GM18868 (cell line): ENCODE data around the gene MTMR12.

ENCODE experiments used
- ATAC-seq: cut with Tn5 transposase; IDR thresholded peaks from one replicate; pipeline ENCODE4 v1.9.1; 2021; ENCODE audit warnings: mild to moderate bottlenecking, moderate library complexity; ENCODE audit not compliant: unreplicated experiment

MTMR12 gene

DNA sequence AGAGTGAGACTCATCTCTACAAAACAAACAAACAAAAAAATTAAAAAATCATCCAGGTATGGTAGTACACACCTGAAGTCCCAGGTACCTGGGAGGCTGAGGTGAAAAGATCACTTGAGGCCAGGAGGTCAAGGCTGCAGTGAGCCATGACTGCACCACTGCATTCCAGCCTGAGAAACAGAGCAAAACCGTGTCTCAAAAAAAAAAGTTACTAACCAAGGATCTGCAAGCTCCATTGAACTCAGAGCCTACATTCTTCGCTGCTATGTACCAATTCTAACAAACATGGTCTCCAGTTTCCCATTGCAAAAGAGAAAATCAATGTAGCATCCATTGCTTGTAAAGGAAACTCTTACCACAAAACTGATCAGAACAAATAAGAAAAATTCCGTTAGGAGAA lies 33.5 kb downstream of the MTMR12 start:
- no peak for ATAC-seq

DNA sequence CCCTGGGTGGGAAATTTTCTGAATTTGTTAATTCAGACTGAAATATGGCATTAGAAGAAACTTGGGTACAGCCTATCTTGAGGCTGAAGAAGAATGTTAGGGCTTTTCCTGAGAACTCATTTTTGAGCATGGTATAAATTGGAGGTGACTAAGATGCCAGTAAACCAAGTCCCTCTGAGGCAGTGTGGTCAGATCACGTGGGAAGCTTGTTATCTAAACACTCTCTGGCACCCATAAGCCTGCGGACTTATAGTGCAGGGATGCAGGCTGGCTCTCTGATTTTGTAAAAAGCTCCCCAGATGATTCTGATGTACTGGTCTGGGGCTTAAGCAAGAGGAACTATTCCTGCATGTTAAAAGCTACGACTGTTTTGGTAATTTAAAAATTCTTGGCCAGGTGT lies 34.3 kb downstream of the MTMR12 start:
- peak; percentile 37 for ATAC-seq

DNA sequence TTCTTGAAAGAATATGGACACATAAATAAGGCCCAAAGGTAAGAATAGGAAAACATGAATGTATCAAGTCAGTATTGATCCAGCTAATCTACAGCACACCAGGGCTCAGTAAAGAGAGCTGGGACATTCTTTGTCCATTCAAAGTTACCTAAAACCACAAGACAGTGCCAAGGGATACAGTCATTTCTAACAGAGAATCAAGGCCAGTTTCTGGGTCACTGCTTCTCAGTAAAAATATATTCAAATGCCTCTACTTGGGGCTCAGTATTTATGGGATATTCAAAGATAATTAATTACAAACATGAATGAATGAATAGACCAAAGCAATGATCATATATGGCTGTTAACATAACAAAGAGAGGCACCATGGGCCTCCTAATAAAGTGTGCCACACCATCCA lies 34.9 kb downstream of the MTMR12 start:
- ATAC-seq, result peak; percentile 30

DNA sequence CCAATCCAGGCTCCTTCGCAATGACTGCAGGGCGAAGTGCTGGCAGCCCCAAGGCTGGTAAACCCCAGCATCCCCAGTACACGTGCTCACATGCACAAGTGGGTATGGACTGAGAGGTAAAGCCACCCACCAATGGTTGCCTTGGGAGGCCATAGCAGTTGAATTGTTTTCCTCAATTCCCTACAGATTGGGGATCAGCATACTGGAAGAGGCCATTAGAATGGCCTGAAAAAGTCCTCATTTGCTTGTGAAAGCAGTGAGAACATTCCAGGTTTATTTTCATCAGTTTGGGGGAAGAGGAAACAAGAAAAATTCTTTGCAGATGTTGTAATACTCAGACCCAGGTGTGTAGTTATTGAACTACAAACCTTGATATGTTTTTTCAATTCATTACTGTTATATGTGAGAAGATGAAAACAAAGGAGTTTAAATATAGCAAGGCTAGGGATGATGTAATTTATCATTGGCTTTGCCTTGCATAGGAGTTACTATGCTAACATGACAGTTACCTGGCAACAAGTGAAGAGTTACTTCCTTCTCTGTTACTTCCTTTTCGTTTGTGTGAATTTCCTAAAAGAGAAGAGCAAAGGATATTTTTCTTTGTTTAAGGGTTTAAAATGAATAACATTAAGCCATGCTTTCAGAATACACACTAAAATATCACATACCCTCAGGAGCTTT lies 36.4 kb downstream of the MTMR12 start:
- ATAC-seq, result peak; percentile 48

GRCh38 chr5:32275396-32275741 lies 37.4 kb downstream of the MTMR12 start:
- no peak for ATAC-seq

DNA sequence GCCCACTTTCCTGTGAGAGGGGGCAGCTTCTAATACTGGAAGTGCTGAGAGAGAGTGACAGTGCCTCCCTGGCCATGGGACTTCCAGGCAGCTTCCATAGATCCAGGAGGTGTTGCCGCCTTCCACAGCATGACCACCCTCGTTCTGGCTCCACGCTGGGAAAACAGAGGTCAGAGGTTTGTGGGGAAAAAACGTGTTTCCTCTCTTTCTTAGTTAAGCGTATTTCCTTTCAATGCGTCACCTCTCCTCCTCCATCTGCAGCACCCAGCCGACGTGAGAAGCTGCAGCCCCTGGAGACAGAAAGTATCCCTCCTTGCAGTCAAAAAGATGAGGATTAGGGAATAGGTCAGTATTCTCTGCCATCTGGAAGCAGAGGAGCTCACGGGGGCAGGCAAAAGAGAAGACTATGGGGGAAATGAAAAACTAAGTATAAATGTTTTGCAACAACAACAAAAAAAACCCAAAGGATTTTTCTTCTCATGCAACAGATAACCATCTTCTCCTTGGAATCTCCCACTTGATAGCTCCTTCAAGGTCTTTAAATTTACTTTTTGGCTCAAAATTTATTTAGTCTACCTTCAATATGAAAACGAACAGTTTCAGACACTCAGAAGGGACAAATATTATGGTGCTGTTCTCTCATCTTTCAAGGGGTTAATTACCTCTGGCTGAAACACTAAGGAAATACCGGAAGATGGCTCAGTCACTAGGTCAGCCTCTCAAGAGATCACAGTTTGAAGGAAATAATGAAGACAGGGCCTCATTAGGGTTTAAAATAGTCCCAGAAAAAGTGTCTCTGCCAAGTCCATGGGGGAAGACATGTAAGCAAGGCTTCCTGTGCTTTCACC lies 38.0 kb downstream of the MTMR12 start:
- no peak for ATAC-seq

- ATAC-seq, result no peak
Measured at GRCh38 chr5:32273821-32274220, 38.9 kb downstream of the MTMR12 start.

- no peak for ATAC-seq
Measured at GRCh38 chr5:32272746-32273145, 40.0 kb downstream of the MTMR12 start.

- no peak for ATAC-seq
Measured at GRCh38 chr5:32270946-32271345, 41.8 kb downstream of the MTMR12 start.

DNA sequence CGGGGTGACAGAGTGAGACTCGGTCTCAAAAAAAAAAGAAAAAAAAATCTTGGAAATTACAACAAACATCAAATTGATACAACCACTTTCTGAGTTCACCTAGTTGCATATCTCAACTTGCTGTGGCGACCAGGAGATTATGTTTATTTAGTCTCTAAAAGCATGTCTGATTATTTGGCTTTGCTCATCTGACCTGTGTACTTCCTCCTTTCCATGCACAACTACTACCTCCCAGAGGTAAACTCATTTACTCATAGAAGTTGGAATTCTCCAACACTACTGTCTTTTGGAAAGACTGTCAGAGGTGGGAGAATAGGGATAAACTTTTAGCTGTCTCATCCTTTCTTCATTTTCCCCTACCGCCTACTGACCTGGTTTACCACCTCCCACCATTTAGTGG lies 42.6 kb downstream of the MTMR12 start:
- ATAC-seq, result no peak

DNA sequence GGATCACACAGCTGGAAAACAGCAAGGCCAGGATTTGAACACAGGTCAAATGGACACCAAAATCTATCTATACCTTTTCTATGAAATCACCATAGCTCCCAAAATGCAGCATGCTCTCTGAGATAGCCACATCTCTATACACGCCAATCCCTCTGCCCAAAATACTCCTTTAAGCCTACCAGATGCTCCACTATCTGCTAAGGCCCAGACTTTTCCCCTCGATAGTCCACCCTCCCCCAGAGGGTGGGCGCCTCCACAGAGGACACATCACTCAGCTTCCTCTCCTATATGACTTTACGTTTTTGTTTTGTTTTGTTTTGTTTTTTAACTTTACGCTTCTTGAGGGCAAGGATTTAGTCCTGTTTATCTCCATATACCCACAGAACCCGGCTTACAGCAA lies 46.8 kb downstream of the MTMR12 start:
- ATAC-seq, result no peak

GRCh38 chr5:32264957-32265572 lies 47.7 kb downstream of the MTMR12 start:
- no peak for ATAC-seq

- no peak for ATAC-seq
Measured at GRCh38 chr5:32263684-32264083, 49.1 kb downstream of the MTMR12 start.

DNA sequence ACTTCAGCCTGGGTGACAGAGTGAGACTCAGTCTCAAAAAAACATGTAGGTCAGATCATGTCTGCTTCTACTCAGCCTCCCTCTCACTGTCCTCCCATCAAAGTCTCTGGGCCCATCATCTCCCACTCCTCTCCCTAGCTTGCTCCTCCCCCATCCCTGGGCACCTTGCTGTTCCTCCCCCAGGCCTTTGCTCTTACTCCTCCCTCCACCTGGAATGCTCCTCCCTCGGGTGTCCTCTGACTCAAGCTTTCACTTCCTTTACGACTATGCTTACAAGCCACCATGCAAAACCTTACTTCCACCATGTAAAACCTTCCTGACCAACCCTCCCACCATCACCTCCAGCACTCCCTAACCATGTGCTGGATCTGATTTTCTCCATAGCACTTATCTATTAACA lies 51.5 kb downstream of the MTMR12 start:
- ATAC-seq, result peak; percentile 92

DNA sequence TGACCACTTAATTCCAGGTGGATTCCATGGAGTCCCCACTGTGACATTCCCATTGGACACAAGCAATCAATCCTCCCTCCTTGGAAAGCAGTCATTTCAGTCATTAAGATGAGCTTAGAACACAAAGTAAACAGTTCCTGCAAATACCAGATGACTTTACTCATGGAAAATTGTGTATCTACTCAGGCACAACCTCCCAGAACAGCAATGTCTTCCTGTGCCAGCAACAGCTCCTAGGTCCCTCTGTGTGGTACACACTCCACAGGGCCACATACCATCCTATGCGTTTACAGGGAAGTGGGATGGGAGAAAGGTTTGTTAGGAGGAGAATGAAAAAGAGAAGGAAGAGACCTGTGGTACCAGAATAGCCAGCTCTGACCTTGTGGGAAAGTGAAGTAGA lies 53.7 kb downstream of the MTMR12 start:
- no peak for ATAC-seq

DNA sequence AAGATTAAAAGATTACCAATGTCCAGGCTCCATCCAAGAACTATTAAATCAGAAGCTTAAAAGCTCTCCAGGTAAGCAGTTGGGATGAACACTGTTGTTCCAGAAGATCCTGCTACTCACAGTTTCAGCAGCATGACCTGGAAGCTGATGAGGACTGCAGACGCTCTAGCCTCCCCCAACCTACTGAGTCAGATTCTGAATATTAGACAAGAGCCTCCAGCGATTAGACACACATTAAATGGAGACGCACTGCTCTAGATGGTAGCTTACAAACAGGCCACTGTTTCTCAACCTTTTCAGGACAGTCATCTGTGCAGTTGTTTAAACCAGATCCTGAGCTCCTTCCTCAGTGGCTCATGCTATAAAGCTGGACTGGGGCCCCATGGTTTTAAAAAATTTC lies 54.3 kb downstream of the MTMR12 start:
- no peak for ATAC-seq

- ATAC-seq, result no peak
Measured at GRCh38 chr5:32255540-32255900, 57.2 kb downstream of the MTMR12 start.

DNA sequence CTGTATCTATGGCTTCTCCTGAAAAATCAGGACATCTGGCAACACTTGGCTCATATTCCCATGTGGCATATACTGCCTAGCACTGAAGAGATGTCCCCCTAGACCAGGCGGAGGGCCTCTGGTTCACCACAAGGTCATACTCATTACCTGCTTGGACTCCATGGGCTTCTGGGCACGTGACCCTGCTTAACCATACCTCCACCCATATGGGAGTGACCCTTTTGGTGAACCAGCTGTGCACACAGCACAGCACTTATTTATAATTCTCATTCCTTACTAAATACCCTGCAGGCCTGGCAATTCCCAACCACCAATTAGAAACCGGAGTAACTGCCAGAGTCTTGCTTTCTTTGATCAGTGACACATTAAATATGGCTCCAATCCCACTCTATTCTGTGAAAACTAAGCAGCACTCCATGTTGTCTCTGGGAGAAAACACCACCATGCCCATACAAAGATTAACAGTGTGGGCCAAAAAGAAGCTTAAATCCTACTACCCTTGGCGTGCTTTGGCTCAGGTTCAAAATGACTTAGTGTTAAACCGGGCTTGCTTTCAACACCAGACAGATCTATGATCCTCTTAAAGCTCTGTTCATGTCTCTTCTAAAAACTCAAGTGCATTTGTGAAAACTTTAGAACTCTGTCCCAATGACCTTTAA lies 57.7 kb downstream of the MTMR12 start:
- no peak for ATAC-seq

GRCh38 chr5:32251871-32252458 lies 60.8 kb downstream of the MTMR12 start:
- no peak for ATAC-seq

GRCh38 chr5:32249668-32250067 lies 63.1 kb downstream of the MTMR12 start:
- no peak for ATAC-seq

DNA sequence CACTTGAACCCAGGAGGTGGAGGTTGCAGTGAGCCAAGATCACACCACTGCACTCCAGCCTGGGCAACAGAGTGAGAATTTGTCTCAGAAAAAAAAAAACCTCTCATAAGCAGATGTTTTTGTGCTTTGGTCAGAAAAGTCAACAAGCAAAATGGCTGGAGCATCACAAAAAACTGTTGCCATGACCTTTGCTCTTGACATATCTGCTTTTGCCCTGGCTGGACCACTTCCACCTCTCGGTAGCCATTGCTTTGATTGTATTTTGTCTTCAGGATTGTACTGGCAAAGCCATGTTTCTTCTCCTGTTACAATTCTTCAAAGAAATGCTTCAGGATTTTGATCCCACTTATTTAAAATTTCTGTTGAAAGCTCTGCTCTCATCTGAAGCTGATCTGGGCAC lies 67.0 kb downstream of the MTMR12 start:
- ATAC-seq, result no peak
